Omental fat pad (tissue), 4 donors: ENCODE results near the gene NAB2. TPM values are rescaled to one million over a fixed set of nuclear protein-coding genes. Genes with fewer than 3 reads are reported as not detected.
"Not testable (repeated sequence)": the region's sequence is repeated elsewhere in the genome, so short reads cannot be mapped to it uniquely, and the experiment has no call there.

Experiments used
- ATAC-seq: fragments of 150-250 bp; one replicate; pipeline ENCODE4 v1.9.1; 2016; ENCODE audit warnings: mild to moderate bottlenecking, moderate library complexity; ENCODE audit not compliant: low FRiP score
- DNase-seq: peaks from one replicate; pipeline ENCODE4 v3.0.0-alpha.2; 2019; ENCODE audit warnings: low spot score
- total RNA-seq, 4 donors: library from RNA; depleted of rRNA; stranded (reverse); fragments of >200 nt; gene quantifications; one replicate each; pipeline ENCODE4 v1.1.0, GENCODE V29; 2016
- TF ChIP-seq, protein P1 (sequence below), 3 donors: fragments of 450-650 bp; IDR thresholded peaks; one replicate each; pipeline ENCODE4 v1.5.1; 2016 to 2017; ENCODE audit warnings: antibody characterized with exemption in 3 of 3, mild to moderate bottlenecking in 3 of 3, moderate library complexity in 2 of 3

The NAB2 gene
- total RNA-seq, 4 donors from 2014 or later: 15.1 to 24.7 (median 18.1) TPM

DNA sequence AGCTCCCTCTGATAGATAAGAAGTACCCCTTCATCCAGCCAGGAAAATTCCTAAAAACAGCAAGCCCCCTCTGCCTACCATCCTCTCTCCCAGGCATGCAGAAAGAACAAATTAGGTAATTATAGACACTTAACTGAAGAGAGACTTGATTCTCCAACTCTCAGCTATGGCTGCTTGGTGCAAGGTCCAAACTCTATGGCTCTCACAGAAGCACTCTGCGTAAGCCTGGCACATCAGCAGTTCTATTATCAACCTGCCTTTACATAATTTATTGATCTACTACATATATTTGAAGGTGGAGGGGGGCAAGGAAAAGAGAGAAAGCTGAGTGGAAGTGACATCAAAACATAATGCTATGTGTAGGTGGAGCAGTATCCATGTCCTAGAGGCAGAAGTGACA lies 37.9 kb upstream of the NAB2 start:
- ATAC-seq: no peak
- DNase-seq: no peak
- TF ChIP-seq, protein P1, sequence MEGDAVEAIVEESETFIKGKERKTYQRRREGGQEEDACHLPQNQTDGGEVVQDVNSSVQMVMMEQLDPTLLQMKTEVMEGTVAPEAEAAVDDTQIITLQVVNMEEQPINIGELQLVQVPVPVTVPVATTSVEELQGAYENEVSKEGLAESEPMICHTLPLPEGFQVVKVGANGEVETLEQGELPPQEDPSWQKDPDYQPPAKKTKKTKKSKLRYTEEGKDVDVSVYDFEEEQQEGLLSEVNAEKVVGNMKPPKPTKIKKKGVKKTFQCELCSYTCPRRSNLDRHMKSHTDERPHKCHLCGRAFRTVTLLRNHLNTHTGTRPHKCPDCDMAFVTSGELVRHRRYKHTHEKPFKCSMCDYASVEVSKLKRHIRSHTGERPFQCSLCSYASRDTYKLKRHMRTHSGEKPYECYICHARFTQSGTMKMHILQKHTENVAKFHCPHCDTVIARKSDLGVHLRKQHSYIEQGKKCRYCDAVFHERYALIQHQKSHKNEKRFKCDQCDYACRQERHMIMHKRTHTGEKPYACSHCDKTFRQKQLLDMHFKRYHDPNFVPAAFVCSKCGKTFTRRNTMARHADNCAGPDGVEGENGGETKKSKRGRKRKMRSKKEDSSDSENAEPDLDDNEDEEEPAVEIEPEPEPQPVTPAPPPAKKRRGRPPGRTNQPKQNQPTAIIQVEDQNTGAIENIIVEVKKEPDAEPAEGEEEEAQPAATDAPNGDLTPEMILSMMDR (IDR thresholded peaks at IDR 0.05): no peak

DNA sequence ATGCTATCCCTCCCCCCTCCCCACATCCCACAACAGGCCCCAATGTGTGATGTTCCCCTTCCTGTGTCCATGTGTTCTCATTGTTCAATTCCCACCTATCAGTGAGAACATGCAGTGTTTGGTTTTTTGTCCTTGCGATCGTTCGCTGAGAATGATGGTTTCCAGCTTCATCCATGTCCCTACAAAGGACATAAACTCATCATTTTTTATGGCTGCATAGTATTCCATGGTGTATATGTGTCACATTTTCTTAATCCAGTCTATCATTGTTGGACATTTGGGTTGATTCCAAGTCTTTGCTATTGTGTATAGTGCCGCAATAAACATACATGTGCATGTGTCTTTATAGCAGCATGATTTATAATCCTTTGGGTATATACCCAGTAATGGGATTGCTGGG lies 35.8 kb upstream of the NAB2 start:
- ATAC-seq, DNase-seq: not testable (repeated sequence)

DNA sequence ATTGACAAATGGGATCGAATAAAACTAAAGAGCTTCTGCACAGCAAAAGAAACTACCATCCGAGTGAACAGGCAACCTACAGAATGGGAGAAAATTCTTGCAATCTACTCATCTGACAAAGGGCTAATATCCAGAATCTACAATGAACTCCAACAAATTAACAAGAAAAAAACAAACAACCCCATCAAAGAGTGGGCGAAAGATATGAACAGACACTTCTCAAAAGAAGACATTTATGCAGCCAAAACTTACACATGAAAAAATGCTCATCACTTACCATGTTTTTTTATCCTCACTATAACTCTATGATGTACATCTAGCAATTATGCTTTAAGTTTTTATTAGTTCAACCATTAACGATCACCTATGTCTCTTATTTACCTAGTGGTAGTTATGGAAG lies 35.0 kb upstream of the NAB2 start:
- DNase-seq, ATAC-seq: not testable (repeated sequence)

DNA sequence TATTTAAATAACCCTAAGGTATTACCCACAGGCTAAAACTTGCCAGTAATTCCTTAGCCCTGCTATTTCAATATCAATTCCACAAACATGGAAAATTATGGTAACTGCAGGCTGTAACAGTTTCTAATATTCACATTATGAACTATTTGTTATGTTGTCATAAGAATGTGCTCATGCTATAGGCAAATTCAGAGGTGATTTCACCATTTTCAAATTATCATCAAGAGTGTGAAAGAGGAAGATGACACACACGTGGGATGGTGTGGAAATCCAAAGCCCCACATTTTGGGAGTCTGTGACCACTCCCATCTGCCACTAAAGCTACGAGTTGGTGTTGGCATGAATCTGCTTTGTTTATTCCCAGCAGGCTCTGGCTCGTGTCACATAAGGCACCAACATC lies 33.1 kb upstream of the NAB2 start:
- ATAC-seq: no peak
- TF ChIP-seq, protein P1 (IDR thresholded peaks at IDR 0.05): no peak
- DNase-seq: no peak

DNA sequence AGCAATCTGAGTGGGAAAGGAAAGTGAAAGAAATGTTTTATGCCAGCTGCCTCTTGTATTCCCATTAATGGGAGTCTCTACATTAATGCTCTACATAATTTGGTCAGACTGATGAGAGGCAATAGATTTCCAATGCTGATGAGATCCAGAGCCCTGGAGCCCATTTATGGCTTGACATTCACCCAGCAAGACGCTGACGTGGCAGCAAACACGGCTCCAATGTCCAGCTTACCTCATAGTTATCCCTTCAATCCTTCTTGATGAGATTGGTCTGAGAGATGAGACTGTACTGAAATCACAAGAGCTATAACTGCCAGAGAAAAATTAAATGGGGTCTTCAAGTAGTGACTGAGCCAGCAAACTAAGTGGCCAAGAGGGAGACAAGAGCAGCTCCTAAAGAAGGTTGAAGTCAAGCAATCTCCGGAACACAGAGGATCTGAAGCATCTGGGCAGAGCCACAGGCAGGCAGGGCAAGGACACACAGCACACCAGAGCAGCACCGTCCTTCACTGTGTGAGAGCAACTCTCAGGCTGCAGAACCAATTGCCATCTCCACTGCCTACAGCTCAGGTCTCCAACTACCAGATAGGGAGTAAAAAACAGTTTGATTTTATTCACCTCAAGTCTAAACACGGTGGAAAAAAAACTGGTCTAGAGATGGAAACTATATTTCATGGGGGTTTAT lies 31.7 kb upstream of the NAB2 start:
- ATAC-seq: no peak
- TF ChIP-seq, protein P1 (IDR thresholded peaks at IDR 0.05): no peak
- no peak for DNase-seq

DNA sequence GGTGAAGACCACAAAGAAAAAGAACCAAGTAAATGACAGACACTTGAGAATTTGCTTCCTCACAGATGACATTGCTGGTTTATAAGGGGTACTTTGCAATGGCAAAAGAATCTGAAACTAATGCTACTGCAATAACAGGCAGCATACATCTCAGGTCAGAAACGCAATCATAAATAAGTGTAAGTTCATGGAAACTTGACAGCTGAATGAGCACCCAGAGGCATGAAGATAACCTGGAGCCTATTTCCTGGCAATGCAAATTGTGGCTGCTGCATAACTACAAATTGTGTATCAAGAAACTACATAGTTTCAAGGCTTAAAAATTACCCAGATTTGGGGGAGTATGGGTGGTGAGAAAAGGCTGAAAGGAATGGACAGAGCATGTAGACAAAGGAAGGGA lies 30.5 kb upstream of the NAB2 start:
- TF ChIP-seq, protein P1 (IDR thresholded peaks at IDR 0.05): no peak
- ATAC-seq: no peak
- DNase-seq: no peak

DNA sequence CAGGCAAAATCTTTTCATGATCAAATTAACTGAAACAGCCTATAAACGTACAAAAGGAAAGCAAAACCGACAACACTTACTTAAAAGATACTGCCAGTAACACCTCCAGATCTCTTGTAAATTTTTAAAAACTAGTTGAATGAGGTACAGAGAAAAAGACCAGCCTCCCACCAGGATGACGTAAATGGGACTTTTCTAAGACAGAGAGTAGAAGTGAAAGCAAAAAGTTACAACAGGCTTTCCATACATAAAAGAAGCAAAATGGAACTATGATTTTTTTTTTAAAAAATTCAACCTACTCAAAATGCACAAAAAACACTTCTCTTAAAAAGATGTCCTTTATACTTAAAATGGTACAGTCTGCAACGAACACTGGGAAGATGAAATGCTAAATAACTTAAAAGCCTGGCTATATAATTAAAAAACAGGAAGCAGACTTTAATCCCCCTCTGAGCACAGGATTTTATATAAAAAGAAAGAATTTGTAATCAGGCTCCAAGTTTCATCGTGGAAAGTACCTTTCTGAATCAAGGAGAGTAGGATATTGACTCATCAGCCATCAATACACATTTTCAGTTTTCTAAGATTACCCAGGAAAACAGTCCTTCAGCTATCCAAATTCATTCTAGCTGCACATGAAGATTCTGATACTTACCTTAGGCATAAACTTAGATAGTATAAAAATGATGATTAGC lies 24.8 kb upstream of the NAB2 start:
- DNase-seq (no peak), ATAC-seq (no peak)
- TF ChIP-seq, protein P1 (IDR thresholded peaks at IDR 0.05): no peak

DNA sequence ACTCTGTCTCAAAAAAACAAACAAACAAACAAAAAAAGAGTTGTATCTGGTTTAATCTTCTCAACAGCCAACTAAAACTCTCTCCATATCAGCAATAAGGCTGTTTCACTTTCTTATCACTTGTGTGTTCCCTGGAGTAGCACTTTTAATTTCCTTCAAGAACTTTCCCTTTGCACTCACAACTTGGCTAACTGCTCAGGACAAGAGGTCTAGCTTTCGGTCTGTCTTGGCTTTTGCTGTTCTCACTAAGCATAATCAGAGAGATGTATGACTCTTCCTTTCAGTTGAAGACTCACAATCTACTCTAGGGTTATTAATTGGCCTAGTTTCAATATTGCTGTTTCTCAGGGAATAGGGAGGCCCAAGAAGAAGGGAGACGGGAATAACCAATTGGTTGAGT lies 22.7 kb upstream of the NAB2 start:
- ATAC-seq: no peak
- TF ChIP-seq, protein P1 (IDR thresholded peaks at IDR 0.05): no peak
- DNase-seq: no peak
